Muscle of back (tissue), 11 donors: ENCODE measurements around the gene INTS1. TPM values are rescaled to one million over a fixed set of nuclear protein-coding genes. Genes with fewer than 3 reads are reported as not detected.

Source experiments
- DNase-seq, 3 donors: peaks; one replicate each; pipeline versions ENCODE4 v3.0.0 to v3.0.0-alpha.2; 2013
- polyA plus RNA-seq, 10 donors: library from polyadenylated mRNA; unstranded; fragments of 120-200 nt; gene quantifications; one replicate each; pipeline ENCODE4 v1.2.1, GENCODE V29; 2013; ENCODE audit not compliant: insufficient read length in 10 of 10

The INTS1 gene
- polyA plus RNA-seq, 10 donors = 29.9 to 53.0 (median 41.8) TPM

DNA sequence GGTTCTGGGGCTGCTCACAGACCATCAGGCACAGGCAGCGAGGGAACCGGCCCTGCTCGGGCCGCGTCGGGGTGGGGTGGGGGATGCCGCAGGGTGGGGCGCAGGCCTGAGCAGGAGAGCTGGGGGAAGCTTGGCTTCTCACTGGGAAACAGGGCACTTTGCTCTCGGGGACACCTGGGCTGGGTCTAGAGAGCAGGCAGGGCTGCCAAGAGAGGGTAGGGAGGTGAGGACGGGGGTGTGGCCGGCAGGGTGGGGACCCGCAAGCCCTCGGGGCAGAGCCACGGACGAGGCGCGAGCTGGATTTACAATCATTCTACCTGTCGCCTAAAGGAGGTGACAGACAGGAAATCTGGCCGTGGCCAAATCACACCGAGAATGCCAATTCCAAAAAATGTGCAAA is 11.1 kb downstream of the INTS1 start:
- no peak for DNase-seq

DNA sequence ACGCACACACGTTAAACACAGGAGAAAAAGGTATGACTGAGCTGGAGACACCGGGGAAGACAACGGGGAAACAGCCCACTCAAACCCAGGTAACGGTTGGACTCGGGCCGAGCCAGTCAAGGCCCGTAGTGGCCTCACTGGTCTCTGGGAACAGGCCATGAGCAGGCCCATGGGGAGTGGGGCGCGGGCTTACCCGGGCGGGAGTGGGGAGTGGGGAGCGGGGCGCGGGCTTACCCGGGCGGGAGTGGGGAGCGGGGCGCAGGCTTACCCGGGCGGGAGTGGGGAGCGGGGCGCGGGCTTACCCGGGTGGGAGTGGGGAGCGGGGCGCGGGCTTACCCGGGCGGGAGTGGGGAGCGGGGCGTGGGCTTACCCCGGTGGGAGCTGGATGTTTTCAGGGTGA is 11.5 kb downstream of the INTS1 start:
- DNase-seq = no peak

DNA sequence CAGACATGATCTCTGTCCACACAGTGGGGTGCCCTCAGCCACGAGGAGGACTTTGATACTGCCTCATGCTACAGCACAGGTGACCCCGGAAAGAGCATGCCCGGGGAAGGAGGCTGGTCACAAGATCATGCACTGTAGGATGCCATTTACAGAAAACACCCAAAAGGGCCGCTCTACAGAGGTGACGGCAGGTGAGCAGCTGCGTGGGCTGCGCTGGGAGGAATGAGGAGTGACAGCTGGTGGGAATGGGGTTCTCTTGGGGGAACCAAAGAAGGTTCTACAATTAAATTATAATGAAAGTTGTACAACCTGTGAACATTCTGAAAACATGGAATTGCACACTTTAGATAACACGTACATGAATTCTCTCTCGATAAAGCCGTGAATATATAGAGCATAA is 12.0 kb downstream of the INTS1 start:
- no peak for DNase-seq

DNA sequence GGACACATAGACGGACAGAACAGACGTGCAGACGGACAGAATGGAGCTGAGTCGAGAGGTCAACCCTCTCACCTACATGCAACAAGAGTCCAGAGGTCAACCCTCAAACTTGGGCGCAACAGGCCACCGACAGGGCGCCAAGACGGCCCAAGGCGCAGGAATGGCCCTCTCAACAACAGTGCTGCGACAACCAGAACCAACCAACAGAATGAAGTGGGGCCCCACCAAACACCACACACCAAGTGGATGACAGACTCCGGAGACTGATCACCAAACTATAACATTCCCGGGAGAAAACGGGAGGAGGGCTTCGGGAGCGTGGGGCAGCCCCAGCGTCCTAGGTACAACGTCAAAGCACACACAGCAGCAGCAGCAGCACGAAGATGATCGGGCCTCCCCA is 13.4 kb downstream of the INTS1 start:
- DNase-seq = no peak

DNA sequence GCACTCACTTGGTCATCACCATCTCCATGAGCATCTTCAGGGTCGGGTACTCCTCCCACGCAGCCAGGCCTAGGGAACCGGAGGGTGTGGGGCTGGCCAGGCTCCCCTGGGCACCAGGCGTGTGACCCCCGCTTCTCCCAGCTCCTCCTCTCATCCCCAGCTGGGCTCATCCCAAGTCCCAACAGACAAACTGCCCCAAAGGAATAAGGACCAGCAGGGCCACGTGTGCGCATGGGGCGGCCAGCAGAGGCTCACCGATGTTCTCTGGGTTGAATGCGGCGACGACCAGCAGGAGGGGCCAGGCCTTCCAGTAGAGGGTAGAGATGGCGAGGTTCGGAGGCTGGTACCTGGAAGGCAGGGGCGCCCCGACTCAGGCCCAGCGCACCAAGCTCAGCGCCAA is 14.9 kb downstream of the INTS1 start:
- no peak for DNase-seq

DNA sequence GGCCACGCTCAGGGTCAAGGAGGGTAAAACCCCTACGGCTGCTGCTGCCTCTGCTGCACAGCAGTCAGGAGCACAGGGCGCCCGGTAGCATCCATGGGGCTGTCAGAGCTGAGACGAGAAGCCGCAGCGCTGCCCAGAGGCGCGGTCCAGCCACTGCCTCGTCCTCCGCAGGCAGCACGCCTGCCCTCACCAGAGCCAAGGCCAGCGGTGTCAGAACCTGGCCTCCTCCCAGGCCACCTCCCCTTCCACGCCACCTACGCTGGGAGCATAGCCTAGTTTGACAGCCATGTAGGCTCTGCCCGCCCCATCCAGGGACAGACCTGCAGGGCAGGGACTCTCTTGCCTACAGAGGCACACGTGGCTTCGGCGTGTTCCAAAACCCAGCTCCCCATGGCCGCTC is 16.2 kb downstream of the INTS1 start:
- no peak for DNase-seq

DNA sequence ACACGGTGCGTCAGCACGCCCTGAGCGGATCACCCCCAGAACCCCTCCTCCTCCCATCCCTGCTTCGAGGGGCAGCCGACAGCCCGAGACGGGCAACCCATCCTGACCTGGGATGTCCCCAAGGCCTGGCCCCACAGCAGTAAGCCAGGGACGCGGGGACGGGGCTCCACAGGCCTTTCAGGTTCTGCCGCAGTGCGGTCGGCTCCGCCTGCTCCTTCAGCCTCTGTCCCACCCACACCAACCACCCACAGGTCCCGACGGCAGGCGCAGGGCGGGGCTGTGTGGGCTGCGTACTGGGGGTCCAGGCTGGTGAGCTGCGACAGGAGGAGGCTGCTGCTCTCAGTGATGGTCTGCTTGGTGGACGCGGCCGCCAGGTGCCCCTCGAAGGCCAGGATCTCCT is 16.7 kb downstream of the INTS1 start:
- DNase-seq = no peak

DNA sequence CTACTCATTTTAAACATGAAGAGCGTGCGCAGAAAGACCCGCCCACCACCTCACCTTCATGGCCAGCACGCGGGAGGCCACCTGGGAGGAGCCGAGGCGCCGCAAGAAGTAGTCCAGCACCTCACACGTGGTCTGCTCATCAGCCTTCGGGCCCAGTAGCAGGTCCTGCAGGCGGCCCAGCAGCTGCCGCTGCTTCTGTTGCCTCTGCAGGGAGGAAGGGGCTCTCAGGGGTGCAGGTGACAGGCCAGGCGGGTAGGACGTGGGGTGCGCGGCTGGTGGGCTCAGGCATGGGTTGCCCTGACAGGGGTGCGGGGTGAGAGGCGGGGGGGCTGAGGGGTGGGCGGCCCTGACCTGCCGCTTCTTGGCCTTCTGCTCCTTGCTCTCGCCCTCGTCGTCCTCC is 17.6 kb downstream of the INTS1 start:
- DNase-seq = no peak

DNA sequence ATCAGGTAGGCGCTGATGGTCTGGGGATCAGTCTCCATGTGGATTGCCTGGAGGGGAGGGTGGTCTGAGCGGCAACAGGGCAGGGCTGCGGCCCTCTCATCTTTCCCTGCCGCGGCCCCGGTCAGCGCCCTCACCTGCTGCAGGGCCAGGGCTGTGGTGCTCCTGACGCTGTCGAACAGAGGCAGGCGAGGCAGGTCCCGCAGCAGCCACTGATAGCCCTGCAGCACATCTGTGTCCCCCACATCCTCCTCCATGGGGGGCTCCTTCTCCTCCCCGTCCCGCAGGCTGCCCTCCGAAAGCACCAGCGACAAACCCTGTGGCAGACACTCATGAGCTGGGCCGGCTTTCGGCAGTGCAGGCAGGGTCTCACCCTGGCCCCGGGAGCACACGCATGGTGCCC is 19.0 kb downstream of the INTS1 start:
- no peak for DNase-seq

DNA sequence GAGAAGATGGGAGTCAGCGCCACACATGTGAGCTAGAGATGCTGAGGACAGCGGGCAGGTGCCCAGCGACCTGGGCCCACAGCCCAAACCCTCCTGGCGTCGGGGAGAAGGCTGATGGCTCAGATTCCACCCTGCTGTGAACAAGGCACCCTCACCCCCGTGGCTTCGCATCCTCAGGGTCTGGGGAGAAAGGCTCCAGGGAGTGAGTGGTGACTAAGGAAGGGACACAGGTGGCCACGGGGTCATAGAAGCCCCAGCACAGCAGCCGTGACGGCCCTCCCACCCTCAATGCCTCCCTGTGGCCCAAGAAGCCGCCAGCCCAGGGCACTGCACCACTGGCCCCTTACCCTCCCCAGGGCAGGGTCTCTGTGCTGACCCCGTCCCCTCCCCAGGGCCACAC is 19.6 kb downstream of the INTS1 start:
- no peak for DNase-seq

DNA sequence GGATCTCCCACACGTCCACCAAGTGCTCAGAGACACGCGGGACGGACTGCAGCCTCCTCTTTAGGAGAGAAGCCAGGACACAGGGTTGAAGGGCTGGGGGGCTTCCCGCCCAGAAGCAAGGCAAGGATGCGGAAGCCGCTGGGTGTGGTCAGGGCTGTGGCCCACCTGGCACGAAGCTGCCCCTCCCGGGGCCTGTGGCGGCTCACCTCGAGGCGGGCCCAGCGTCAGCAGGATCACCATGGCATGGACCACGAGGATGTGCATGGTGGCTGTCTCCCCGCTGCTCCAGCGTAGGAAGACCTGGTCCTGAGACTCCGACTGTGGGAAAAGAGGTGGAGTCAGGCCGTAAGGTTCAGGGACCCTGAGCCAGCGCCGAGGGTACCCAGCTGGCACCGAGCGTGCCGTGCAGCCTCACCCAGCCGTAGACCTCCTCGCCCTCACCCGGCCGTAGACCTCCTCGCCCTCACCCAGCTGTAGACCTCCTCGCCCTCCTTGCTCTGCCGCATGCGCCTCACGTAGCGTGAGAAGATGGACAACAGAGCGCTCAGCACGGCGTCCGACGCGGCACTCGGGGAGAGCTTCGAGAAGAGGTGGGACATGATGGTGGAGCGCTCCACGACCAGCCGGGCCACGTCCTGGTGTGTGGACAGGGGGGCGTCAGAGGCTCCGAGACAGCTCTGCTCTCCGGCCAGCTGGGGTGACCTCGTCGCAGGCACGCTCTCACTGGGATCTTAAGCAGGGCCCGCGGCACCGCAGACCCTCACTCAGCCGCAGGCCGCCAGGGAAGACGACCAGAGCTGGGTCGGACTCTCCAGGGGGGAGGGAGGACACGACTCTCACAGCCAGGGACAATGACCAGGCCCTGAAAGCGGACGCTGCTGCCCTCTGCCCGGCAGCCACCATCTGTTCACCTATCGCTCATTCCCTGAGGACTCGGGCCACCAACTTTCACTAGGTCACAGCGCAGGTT is 20.4 kb downstream of the INTS1 start:
- no peak for DNase-seq

DNA sequence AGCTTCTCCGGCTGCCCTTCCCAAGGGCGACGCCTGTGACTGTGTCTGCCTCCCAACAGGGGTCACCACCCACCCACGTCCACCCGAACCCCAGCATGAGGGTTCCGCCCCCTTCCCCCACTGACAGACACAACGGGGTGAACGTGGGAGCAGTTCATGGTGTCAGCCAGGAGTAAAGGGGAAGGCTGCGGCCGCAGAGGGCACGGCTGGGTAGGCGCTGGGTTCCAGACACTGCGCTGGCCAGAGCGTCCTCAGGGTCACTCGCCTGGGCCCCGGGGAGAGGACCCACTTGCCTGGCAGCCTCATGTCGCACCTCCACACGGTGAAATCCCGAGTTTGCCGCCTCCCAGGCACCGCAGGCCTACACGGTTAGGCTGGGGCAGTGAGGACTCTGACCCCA is 21.1 kb downstream of the INTS1 start:
- DNase-seq = no peak

DNA sequence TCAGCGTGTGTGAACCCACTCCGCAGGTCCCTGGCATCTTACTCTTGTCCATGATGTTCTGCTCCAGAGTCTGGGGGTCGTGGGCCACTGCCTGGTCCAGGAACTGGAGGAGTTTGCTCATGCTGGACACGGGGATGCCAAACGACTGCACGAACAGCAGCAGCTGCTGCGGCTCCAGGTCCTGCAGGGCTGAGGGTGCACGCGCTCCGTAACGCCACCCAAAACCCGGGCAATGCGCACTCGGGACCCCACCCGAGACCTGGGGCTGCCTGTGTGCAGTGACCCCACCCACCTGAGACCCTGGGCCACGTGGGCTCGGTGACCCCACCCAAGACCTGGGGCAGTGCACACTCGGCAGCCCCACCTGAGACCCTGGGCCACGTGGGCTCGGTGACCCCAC is 22.9 kb downstream of the INTS1 start:
- DNase-seq = no peak

DNA sequence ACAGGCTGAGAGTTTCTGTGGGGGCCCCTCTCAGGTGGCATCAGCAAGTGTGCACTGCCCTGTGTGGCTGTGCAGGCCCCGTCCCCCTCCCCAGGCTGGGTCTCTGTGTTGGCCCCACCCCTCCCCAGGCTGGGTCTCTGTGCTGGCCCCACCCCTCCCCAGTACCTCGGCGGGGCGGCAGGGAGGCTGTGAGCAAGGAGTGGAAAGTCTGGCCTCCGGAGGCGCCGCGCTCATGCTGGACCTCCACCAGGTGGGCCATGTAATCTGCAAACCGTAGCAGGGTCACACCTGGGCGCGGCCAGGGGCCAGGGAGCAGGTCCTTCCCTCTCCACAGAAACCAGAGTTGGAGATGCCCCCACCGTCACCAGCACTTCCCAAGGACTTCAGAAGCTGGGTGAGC is 23.5 kb downstream of the INTS1 start:
- no peak for DNase-seq

DNA sequence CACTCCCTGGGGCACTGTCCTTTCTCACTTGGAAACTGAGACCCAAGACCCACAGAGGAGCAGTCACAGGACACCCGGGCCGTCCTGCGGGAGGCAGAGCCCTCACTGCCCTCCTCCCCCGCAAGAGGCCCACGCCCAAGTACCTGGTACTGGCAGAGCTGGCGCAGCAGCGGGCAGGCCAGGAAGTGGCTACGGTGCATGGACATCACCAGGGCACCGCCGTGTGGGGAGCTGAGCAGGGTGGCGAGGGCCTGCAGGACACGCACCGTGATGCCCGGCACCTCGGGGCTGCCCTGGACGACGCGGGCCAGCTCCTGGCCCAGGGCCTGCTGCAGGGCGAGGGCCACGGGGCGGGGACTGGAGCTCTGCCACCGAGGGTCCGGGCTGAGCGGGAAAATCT is 24.9 kb downstream of the INTS1 start:
- DNase-seq = no peak

DNA sequence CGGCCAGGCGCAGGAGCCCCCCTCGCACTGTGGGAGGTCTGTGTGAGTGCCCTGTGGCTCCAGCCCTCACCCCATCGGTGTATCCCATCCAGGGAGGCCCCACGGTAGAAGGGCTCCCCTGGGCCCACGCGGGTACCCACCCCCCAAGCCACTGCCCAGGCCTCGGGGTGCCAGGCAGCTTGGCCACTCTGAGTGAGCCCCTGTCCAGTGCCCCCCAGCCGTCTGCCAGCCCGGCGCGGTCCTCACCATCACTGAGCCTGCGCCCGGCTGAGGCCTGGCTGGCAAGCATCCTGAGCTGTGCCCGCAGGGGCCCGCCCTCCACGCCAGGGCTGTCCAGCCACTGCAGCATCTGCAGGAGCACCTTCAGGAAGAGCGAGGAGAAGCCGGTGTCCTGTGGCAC is 25.7 kb downstream of the INTS1 start:
- no peak for DNase-seq

DNA sequence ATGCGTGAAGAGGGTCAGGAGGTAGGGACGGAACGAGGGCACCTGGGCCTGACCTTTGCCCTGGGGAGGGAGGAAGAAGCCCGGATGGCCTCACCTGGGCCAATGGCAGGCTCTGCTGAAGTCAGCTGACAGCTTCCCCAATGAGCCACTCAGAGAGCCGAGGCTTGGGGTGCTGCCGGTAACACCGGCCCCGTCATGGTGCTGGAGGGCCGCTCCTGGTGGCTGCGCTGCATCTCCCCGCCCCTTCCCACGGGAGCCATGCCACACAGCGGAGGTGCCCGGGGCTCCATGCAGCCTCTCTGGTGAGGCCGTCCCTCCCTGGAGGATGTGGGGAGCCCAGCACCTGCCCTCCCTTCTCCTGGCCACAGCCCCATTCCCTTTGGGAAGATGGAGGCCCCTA is 27.3 kb downstream of the INTS1 start:
- DNase-seq = no peak

DNA sequence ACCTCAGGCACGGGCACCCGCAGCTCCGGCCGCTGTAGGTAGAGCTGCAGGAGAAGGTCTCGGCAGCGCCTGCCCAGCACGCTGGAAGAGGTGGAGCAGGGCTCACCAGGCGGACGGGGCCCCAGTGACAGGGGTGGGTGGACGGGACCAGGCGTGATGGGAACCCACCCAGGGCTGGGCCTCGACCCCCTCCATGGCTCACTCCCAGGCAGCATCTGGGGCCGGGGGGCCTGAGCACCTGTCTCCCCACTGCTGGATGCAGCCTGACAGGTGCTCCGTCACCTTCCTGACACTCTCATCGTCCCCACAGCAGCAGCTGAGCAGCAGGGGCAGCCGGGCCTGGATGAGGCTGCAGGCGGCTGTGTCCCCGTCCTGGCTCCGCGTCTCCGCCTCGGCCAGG is 28.2 kb downstream of the INTS1 start:
- no peak for DNase-seq

DNA sequence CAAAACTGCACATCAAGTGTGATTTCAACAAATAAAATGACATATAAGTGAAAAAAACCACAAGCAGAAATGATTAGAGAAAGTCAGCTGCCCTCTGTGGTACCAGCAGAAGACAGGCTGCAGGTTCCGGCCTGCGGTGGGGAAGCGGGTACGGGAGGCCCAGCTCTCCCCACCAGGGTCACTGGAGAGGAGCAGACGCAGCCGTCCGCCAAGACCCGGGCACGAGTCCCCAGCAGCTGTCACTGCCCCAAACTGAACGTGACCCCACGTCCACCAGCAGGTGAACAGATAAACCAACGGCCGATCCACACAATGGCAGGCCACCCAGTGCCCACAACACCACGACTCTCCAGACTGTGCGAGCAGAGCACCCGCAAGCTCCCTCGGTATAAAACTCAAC is 28.8 kb downstream of the INTS1 start:
- no peak for DNase-seq

DNA sequence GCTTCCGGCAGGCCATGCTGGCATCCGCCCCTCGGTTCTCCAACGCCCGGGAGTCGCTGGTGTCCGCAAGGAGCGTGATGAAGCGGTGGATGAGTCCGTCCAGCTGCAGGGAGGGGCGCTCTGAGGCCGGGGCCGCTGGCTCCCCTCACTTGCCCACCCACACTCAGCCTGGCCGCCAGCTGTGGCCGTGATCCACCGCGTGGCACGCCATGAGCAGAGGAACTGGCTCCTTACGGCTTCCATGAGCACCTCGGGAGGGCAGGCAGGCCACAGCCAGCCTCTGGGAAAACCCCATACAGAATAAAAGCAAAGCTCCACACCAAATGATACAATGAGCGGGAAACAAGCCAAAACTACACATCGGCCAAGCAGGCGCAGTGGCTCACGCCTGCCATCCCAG is 29.5 kb downstream of the INTS1 start:
- DNase-seq = no peak

DNA sequence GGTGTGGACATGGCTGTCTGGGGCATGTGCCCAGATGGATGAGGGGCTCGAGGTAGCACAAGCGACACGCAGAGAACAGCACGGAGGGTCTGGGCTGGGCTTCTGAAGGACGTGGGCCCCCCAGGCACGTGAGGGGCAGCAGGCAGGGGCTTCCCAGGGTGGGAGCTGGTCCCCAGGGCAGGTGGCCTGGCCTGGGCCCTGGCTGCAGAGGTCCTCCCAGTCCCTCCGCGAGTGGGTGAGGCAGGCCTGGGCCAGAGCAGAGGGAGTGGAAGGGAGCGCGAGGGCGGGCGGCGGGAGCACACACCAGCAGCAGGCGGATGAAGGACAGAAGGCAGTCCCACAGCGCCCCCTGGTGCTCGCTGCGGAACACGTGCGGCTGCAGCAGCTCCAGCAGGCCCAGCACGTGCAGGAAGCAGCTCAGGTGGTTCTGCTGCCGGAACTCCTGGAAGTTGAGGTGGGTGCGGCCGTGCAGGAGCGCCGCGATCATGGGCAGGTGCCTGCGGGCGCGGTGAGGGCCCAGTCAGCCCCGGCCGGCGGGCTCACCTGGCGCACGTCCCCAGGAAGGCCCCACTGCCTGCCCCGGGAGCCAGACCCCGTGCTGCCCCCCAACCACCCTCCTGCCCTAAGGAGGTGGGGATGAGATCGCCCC is 30.2 kb downstream of the INTS1 start:
- peak; percentile 67 to 93 (median 88) for DNase-seq

DNA sequence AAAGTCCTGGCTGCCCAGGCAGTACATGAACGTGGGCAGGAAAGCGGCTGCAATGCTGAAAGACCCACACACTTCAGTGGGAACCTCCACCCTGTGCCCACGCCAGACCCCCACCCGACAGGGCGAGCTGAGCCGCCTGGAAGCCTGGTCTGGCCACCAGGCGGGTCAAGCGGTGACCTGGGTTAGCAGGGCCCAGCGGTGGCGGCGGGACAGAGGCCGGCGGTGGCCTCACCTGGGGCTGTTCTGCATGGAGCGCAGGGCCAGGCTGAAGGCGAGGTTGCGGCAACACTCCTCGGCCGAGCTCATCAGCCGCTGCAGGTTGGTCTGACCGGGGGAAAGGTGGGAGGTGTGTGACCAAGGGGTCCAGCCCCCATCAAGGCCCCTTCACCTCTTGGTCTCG is 33.3 kb downstream of the INTS1 start:
- DNase-seq = no peak

DNA sequence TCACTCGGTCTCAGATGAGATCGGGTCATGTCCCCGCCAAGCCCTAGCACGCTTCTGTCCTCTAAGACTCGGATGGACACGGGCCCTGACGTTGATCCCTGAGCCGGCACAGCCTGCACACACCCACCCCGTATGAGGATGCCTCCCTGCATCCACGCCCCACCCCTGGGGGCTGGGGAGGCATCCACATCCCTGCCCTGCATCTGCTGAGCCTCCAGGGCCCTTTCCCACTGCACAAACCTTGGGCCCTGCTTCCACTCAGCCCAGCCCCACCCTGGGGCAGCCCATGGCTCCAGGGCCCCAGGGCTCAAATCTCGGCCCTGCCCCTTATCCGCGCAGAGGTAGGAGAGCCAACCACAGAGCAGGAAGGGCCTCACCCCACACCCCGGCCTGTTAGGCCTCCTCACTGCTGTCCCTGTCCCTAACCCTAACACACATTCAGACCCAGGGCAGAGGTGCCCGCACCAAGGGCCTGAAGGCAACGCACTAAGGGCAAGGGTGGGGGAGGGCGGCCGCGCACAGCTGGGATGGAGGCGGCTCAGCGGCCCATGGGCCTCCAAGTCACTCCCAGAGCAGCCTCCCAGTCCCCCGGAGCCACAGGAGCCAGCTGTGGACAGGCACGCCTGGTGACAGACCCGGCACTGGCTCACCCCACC is 35.4 kb downstream of the INTS1 start:
- DNase-seq = no peak
